ENCODE results near the gene TSPY1. TPM values are rescaled to one million over a fixed set of nuclear protein-coding genes. Genes with fewer than 3 reads are reported as not detected.
"Not testable (repeated sequence)": the region's sequence is repeated elsewhere in the genome, so short reads cannot be mapped to it uniquely, and the experiment has no call there.

Gene TSPY1
- total RNA-seq (not detected), polyA plus RNA-seq (not detected)

- POLR2A ChIA-PET (ENCODE audit: partially characterized antibody); H3K36me3 ChIP-seq (ENCODE audit: insufficient read depth, low read length); H3K9me3 Mint-ChIP-seq; DNase-seq; intact Hi-C loops (cut with micrococcal nuclease); H3K27ac ChIP-seq (ENCODE audit: low read depth, low read length); H3K4me1 Mint-ChIP-seq; H3K9me3 ChIP-seq (ENCODE audit: control insufficient read depth in 1 of 2, low read length in 2 of 2); CTCF ChIA-PET (ENCODE audit: partially characterized antibody); H3K27me3 Mint-ChIP-seq; H3K4me1 ChIP-seq (ENCODE audit: insufficient read depth, low read length); H3K36me3 Mint-ChIP-seq; H3K27ac Mint-ChIP-seq; H3K4me3 Mint-ChIP-seq; H3K4me3 ChIP-seq (ENCODE audit: low read length in 2 of 2); H3K27me3 ChIP-seq (ENCODE audit: insufficient read depth, low read length): not testable (repeated sequence)
Observed at GRCh38 chrY:9466655-9467054, at the start of gene TSPY1. Gene TSPY1, plus strand, starts transcription at chrY:9466955. Its CDS starts 46 bp downstream, at chrY:9467001.

GRCh38 chrY:9486967-9487366 lies 20.2 kb downstream of the TSPY1 start, which contains the start of gene TSPY9:
Gene TSPY9, plus strand, starts transcription at chrY:9487267. Its CDS starts 46 bp downstream, at chrY:9487313.
- not testable (repeated sequence) for H3K4me1 ChIP-seq (ENCODE audit: insufficient read depth, low read length)

GRCh38 chrY:9504396-9504795 lies 37.6 kb downstream of the TSPY1 start:
- H3K9me3 ChIP-seq (ENCODE audit: control insufficient read depth in 1 of 2, low read length in 2 of 2); H3K27ac Mint-ChIP-seq; H3K4me3 ChIP-seq (ENCODE audit: low read length in 2 of 2); H3K36me3 Mint-ChIP-seq; H3K27me3 ChIP-seq (ENCODE audit: insufficient read depth, low read length); intact Hi-C loops (cut with micrococcal nuclease); H3K4me1 Mint-ChIP-seq; POLR2A ChIA-PET (ENCODE audit: partially characterized antibody); H3K9me3 Mint-ChIP-seq; DNase-seq; H3K36me3 ChIP-seq (ENCODE audit: insufficient read depth, low read length); H3K27me3 Mint-ChIP-seq; H3K4me3 Mint-ChIP-seq; CTCF ChIA-PET (ENCODE audit: partially characterized antibody); H3K27ac ChIP-seq (ENCODE audit: low read depth, low read length); H3K4me1 ChIP-seq (ENCODE audit: insufficient read depth, low read length): not testable (repeated sequence)

More at GRCh38 chrY:9486967-9487366, 20.2 kb downstream of the TSPY1 start, which contains the start of gene TSPY9:
- H3K4me3 ChIP-seq (ENCODE audit: low read length in 2 of 2); H3K27ac Mint-ChIP-seq; H3K36me3 Mint-ChIP-seq; H3K27me3 ChIP-seq (ENCODE audit: insufficient read depth, low read length); intact Hi-C loops (cut with micrococcal nuclease); POLR2A ChIA-PET (ENCODE audit: partially characterized antibody); H3K36me3 ChIP-seq (ENCODE audit: insufficient read depth, low read length); DNase-seq; H3K4me1 Mint-ChIP-seq; H3K27me3 Mint-ChIP-seq; CTCF ChIA-PET (ENCODE audit: partially characterized antibody); H3K9me3 Mint-ChIP-seq; H3K27ac ChIP-seq (ENCODE audit: low read depth, low read length); H3K4me3 Mint-ChIP-seq; H3K9me3 ChIP-seq (ENCODE audit: control insufficient read depth in 1 of 2, low read length in 2 of 2): not testable (repeated sequence)

- H3K27ac ChIP-seq (ENCODE audit: low read depth, low read length); H3K27ac Mint-ChIP-seq; H3K4me1 ChIP-seq (ENCODE audit: insufficient read depth, low read length); H3K36me3 Mint-ChIP-seq; POLR2A ChIA-PET (ENCODE audit: partially characterized antibody); H3K4me3 Mint-ChIP-seq; H3K36me3 ChIP-seq (ENCODE audit: insufficient read depth, low read length); H3K27me3 Mint-ChIP-seq; H3K9me3 Mint-ChIP-seq; H3K9me3 ChIP-seq (ENCODE audit: control insufficient read depth in 1 of 2, low read length in 2 of 2); CTCF ChIA-PET (ENCODE audit: partially characterized antibody); intact Hi-C loops (cut with micrococcal nuclease); H3K27me3 ChIP-seq (ENCODE audit: insufficient read depth, low read length); H3K4me3 ChIP-seq (ENCODE audit: low read length in 2 of 2); H3K4me1 Mint-ChIP-seq: not testable (repeated sequence)
- peak in 1 of 5 donors; percentile 37 for DNase-seq
Observed at GRCh38 chrY:9516287-9516686, 49.5 kb downstream of the TSPY1 start.

Other genes with a start within 250 kb of the TSPY1 start
- not detected for gene TSPY4, start 129.5 kb upstream of the TSPY1 start, total RNA-seq
- not detected for gene TSPY4, start 129.5 kb upstream of the TSPY1 start, polyA plus RNA-seq
- gene TSPY8, start 109.2 kb upstream of the TSPY1 start, total RNA-seq = not detected
- not detected for gene TSPY8, start 109.2 kb upstream of the TSPY1 start, polyA plus RNA-seq
- gene TSPY3, start 68.5 kb upstream of the TSPY1 start, total RNA-seq = not detected
- gene TSPY3, start 68.5 kb upstream of the TSPY1 start, polyA plus RNA-seq = not detected
- not detected for gene TSPY9, start 20.3 kb downstream of the TSPY1 start, total RNA-seq
- not detected for gene TSPY9, start 20.3 kb downstream of the TSPY1 start, polyA plus RNA-seq
- gene TSPY10, start 60.9 kb downstream of the TSPY1 start, total RNA-seq = not detected
- gene TSPY10, start 60.9 kb downstream of the TSPY1 start, polyA plus RNA-seq = not detected

All from CD4-positive, alpha-beta memory T cell (primary cell).